ELF-1 (cell line): ENCODE data around the gene TIA1.
"Not testable (repeated sequence)": the region's sequence is repeated elsewhere in the genome, so short reads cannot be mapped to it uniquely, and the experiment has no call there.

Experiments
- DNase-seq: peaks from one replicate; pipeline ENCODE4 v3.0.0-alpha.2; 2016; ENCODE audit warnings: low read depth, low spot score

Gene TIA1

GRCh38 chr2:70248181-70248847, at the start of gene TIA1:
Gene TIA1 (minus strand): TSS chr2:70248628. CDS start chr2:70248430, 198 bp downstream.
- peak; percentile 99 for DNase-seq

GRCh38 chr2:70297828-70298227, 49.4 kb upstream of the TIA1 start:
- DNase-seq: not testable (repeated sequence)

GRCh38 chr2:70283500-70284191, 35.2 kb upstream of the TIA1 start:
- DNase-seq: no peak

- DNase-seq: no peak
Measured at GRCh38 chr2:70282439-70282838, 34.0 kb upstream of the TIA1 start.

GRCh38 chr2:70280242-70280798, 31.9 kb upstream of the TIA1 start:
- no peak for DNase-seq

GRCh38 chr2:70270323-70270722, 21.9 kb upstream of the TIA1 start:
- no peak for DNase-seq

GRCh38 chr2:70269422-70270302, 21.2 kb upstream of the TIA1 start:
- DNase-seq: not testable (repeated sequence)

- not testable (repeated sequence) for DNase-seq
Measured at GRCh38 chr2:70266925-70267324, 18.5 kb upstream of the TIA1 start.

GRCh38 chr2:70261501-70261900, 13.1 kb upstream of the TIA1 start:
- DNase-seq: no peak

- no peak for DNase-seq
Measured at GRCh38 chr2:70258532-70258875, 10.1 kb upstream of the TIA1 start.

GRCh38 chr2:70255637-70256314, 7.3 kb upstream of the TIA1 start:
- DNase-seq: no peak

GRCh38 chr2:70250434-70250833, 2.0 kb upstream of the TIA1 start:
- DNase-seq: no peak

- DNase-seq: no peak
Measured at GRCh38 chr2:70247364-70248180, 856 bp downstream of the TIA1 start.

GRCh38 chr2:70243806-70244584, 4.4 kb downstream of the TIA1 start:
- no peak for DNase-seq

- DNase-seq: no peak
Measured at GRCh38 chr2:70242552-70242951, 5.9 kb downstream of the TIA1 start.

GRCh38 chr2:70241340-70241739, 7.1 kb downstream of the TIA1 start:
- no peak for DNase-seq

GRCh38 chr2:70240599-70240998, 7.8 kb downstream of the TIA1 start:
- no peak for DNase-seq

GRCh38 chr2:70233926-70234325, 14.5 kb downstream of the TIA1 start:
- no peak for DNase-seq

- DNase-seq: no peak
Measured at GRCh38 chr2:70226781-70227180, 21.6 kb downstream of the TIA1 start.

GRCh38 chr2:70223305-70223704, 25.1 kb downstream of the TIA1 start:
- DNase-seq: not testable (repeated sequence)
